SKM-1 treated with dmso at 0.1 percent for 144 hours (cell line): ENCODE measurements around the gene ARF1.

ENCODE experiments used
- DNase-seq: peaks from one replicate; lab custom pipeline; 2025; ENCODE audit not compliant: unreplicated experiment; lab: John Stamatoyannopoulos, UW

ARF1 gene

GRCh38 chr1:228117335-228117734, 34.8 kb downstream of the ARF1 start:
- DNase-seq = no peak

- no peak for DNase-seq
Measured at GRCh38 chr1:228118040-228118439, 35.5 kb downstream of the ARF1 start.

- DNase-seq = no peak
Measured at GRCh38 chr1:228120351-228120750, 37.8 kb downstream of the ARF1 start.

- no peak for DNase-seq
Measured at GRCh38 chr1:228120857-228121489, 38.5 kb downstream of the ARF1 start.

DNA sequence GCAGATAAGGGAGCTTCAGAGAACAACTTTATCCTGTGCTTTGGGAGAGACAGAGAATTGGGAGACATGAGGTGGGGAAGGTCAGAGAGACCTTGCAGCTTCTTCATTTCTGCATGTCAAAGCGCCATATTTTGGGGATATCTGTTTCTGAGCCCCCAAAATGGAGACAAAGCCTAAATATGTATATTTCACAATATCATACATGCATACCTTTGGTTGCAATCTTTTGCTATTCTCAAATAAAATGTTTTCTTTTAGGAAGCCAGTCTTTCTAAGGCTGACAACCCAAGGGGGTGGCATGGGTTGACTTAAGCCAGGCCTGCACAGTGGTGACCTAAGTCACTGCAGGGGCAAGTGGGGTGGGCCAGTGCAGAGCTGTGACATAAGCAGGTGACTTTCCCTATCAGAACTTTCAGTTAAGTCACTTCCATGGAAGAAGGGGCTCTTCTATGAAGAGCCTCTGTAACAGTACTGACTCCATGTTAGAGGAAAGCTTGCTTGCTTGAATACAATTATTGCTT, 40.5 kb downstream of the ARF1 start:
- DNase-seq = no peak

DNA sequence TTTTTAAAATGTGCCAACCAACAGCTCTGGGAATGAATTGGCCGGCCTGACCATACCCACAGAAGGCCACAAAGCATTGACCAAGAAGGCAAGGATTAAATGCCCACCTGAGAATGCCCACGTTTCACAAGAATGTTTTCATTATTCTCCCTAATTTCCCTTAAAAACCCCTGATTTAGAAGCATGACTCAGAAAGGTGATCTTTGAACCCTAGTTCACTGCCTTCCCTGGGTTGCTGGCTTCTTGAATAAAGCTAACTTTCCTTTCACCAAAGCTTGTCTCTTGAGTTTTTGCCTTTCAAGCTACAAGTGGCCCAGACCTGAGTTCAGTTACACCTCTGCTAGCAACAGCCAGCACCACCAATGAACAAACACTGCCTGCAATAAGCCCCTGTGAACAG, 41.0 kb downstream of the ARF1 start:
- DNase-seq = no peak

- DNase-seq = no peak
Measured at GRCh38 chr1:228125185-228125584, 42.7 kb downstream of the ARF1 start.

DNA sequence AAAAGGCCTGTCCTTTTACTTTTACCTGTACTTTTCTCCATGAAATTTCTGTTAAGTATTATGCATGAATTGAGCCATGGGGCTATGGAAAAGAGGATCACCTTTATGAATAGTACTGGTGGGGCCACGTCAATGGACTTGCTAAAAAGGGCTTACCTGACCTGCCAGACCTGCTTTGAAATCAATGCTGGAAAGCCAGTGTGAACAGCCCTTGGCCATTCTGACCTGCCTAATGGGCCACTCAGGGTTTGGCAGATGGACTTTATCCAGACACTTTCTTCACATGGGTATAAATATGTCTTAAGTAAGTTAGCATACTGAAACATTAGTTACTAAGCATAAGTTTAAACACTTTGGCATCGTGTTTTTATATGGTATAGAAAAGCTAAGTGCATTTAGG, 49.3 kb downstream of the ARF1 start:
- DNase-seq = no peak

DNA sequence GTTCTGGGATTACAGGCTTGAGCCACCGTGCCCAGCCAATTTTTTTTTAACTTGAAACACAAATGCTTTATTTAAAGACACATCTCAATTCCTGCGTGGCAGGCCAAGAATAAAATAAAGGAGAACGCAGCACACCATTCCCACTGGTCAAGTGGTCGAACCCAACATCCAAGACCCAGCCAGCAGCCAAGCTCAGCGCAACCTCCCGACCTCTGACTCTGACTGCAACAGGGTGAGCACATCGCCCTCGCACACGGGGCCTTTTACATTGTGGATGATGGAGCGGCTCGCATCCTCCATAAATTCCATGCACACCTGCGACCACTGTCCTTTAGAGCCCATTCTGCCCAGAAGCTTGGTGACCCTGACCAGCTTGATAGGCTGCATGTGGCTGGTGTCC, 52.1 kb downstream of the ARF1 start:
- DNase-seq = no peak

DNA sequence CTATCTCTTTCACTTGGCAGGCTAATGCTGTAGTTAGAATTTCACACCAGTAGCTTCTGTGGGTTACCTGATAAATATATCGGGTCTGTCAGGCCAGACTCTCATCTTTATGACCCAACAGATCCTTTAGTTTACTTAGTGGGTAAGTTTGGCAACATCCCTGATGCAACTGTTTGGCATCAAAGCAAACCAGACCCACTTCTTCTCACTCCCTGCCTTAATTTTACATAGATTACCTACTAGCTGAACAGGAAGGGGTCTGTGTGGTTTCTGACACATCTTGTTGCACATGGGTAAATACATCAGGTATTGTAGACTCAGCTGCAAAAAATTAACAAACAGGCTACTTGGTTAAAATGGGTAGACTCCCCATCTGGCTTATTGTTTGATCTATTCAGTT, 54.4 kb downstream of the ARF1 start:
- peak; percentile 22 for DNase-seq

DNA sequence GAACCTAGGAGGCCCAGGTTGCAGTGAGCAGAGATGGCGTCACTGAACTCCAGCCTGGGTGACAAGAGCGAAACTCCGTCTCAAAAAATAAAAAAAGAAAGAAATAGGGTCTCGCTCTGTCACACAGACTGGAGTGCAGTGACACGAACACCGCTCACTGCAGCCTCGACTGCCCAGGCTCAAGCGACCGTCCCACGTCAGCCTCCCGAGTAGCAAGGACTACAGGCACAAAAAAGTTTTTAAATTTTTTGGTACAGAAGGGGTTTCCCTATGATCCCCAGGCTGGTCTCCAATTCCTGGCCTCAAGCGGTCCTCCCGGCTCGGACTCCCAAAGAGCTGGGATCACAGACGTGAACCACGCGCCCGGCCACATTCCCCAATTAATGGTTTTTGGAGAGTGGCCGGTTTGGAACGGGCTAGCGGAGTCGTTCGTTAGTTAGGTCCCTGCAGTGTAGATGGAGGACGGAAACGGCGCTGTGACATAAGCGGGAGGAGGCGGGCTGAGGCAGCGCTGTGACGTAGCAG, 57.0 kb downstream of the ARF1 start:
- DNase-seq = no peak

DNA sequence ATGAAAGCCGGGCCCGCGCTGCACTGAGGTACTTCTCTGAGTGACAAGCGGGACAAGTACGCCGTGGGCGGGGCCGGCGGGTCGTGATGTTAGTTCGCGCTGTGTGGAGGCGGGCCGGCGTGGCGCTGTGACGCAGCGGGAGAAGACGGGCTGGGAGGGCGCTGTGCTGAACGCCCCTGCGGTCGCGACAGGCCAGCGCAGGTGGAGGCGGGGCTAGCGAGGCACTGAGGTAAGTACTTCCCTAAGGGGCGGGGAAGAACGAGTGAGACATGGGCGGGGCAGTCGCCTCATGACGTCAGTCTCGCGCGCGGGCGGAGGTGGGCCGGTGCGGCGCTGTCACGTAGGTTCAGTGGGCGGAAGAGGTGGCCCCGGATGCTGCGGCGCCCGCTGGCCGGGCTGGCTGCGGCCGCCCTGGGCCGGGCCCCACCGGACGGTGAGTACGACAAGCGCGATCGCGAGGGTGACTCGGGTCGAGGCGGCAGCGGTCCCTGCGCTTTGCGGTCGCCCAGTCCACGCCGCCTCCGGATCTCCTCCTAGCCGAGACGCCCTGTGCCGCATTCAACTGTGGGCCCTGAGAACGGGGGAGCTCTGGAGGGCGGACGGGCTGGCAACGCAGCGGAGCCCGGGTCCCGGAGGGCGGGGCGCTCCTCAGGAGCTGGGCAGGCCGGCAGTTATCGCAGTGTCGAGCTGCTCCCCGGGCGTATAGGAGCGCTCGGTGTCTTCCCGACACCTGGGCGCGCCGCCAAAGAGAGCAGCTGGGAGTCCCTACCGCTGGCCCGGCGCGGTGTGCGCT, 57.6 kb downstream of the ARF1 start, which contains the start of gene GUK1:
Gene GUK1, plus strand, starts transcription at position 349 of the 793 bp plus-strand sequence. Its CDS starts 24 bp downstream, at position 373.
- peak; percentile 100 for DNase-seq

- DNase-seq = no peak
Measured at GRCh38 chr1:228140724-228141225, 58.3 kb downstream of the ARF1 start.

- DNase-seq = no peak
Measured at GRCh38 chr1:228141226-228142044, 58.9 kb downstream of the ARF1 start.

GRCh38 chr1:228142155-228142691, 59.7 kb downstream of the ARF1 start:
- no peak for DNase-seq

- DNase-seq = no peak
Measured at GRCh38 chr1:228142701-228143136, 60.2 kb downstream of the ARF1 start.

DNA sequence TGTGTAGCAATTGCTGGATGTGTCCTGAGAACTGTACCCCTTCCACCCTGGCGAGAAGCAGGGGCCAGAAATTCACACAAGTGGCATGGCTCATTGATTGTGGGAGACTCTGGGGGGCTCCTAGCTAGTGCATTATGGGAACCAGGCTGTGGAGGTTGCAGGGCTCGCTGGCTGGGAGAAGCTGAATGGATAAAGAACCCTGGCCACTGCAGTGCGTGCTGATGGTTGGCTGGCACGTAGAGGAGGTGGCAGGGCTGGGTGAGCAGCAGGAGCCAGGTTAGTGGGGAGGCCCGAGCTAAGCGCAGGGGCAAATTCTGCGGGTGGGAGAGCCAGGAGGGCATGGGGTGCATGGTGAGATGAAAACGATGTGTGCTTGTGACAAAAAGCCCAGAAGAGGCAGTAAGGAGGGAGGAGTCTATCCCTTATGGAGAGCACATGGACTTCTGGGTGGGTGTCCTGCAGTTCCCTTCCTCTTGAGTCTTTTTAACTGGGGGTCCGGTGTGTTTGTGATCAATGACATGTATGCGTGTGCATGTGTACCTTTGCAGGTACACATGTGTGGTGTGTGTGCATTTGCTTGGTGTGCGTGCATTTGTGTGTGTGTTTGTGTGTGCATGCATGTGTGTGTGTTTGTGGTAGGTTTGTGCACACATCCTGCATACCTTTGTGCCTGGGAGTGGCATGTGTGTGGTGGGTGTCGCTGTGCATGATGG, 61.1 kb downstream of the ARF1 start:
- DNase-seq = no peak

DNA sequence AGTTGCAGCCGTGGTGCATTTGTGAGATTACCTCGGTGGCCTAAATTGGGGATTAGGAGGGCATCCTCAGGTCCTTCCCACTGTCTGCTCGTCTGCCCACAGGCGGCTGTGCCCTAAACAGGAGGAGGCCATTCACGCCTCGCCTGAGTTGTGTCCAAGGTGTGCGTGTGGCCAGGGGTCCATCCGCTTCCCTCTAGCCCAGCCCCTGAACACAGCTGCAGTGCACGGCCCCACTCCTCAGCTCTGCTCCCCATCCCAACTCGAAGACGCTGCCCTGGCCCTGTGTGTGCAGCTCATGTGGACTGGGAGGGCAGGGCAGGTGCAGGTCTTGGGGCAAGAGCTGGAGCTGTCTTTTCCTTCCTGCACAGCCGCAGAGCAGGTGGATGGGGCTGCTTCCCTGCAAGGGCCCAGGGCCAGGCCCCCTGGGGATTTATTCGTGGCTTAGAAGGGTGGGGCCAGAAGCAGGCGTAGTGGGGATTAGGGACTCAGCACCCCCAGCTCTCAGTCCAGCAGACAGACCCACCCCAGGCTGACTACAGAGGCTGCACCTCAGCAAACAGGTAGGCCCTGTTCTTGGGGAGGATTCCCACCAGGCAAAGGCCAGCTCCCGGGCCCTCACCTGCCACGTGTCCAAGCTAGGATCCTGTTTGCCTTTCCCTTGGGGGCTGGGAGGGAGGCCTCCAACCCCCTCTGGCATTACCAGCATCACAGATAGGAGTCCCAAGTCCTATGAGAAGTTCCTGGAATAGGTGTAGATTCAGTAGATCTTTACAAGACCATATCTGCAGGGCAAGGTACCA, 61.9 kb downstream of the ARF1 start:
- DNase-seq = no peak

- no peak for DNase-seq
Measured at GRCh38 chr1:228144993-228145343, 62.5 kb downstream of the ARF1 start.
